ENCODE results near the gene OR2W3. TPM values are rescaled to one million over a fixed set of nuclear protein-coding genes. Genes with fewer than 3 reads are reported as not detected.
"Not testable (repeated sequence)": the region's sequence is repeated elsewhere in the genome, so short reads cannot be mapped to it uniquely, and the experiment has no call there.

Gene OR2W3
- total RNA-seq, 4 donors from 2014 or later, result 0.81 to 3.1 (median 1.2) TPM; not detected in 1

DNA sequence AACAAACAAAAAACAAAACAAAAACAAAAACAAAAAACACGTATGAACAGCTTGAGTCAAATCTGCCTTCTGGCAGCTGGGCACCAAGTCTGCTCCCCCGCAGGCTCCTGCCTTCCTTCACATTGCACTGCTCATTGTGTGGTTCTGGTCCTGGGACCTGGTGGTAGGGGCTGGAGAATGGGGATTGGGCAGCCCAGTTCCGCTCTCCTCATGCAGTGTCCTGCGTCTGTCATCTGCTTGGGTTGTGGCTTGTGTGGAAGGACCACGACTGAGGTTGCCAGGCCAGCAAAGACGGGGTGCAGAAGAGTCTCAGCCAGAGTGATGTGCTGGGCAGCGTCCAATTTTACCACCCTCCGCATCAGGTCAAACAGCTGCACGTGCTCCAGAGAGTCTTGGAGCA is 40.4 kb downstream of the OR2W3 start:
- Histone ChIP-seq H3K4me1 (no peaks in the 10 kb centered on the region), H3K4me3 (no peak overlapping the region), H3K36me3 (no peaks in the 10 kb centered on the region), H3K27ac (no peak overlapping the region), H3K27me3 (no peaks in the 10 kb centered on the region), H3K9me3 (no peaks in the 10 kb centered on the region)
- TF ChIP-seq POLR2AphosphoS5 (IDR thresholded peaks at IDR 0.05), result no peak
- TF ChIP-seq, protein P1, sequence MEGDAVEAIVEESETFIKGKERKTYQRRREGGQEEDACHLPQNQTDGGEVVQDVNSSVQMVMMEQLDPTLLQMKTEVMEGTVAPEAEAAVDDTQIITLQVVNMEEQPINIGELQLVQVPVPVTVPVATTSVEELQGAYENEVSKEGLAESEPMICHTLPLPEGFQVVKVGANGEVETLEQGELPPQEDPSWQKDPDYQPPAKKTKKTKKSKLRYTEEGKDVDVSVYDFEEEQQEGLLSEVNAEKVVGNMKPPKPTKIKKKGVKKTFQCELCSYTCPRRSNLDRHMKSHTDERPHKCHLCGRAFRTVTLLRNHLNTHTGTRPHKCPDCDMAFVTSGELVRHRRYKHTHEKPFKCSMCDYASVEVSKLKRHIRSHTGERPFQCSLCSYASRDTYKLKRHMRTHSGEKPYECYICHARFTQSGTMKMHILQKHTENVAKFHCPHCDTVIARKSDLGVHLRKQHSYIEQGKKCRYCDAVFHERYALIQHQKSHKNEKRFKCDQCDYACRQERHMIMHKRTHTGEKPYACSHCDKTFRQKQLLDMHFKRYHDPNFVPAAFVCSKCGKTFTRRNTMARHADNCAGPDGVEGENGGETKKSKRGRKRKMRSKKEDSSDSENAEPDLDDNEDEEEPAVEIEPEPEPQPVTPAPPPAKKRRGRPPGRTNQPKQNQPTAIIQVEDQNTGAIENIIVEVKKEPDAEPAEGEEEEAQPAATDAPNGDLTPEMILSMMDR (IDR thresholded peaks at IDR 0.05), result no peak
- no peak for TF ChIP-seq POLR2A (IDR thresholded peaks at IDR 0.05)
- TF ChIP-seq EP300 (IDR thresholded peaks at IDR 0.05), result no peak
- WGBS, result over 99% methylated on average over 9 of the region's 9 CpGs
- DNase-seq (ENCODE audit: low spot score in 2 of 2), result no peak

DNA sequence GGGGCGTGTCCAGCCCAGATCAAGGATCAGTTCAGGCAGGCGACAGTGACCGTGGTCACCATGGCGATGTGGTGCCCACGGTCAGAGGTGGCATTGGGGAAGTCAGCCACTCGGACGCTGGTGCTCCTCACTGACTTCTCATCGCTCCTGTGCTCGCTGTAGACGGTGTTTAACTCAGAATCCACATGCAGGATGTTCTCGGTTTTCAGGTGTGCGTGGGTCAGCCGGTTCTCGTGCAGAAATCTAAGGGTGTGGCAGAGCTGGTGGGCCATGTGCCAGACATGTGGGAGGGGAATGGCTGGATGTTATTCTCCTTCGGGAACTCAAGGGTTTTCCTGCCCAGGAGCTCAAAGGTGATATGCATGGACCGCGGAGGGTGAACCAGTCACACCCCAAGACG is 41.0 kb downstream of the OR2W3 start:
- H3K36me3 ChIP-seq, result no peaks in the 10 kb centered on the region
- 91% methylated on average over 18 of the region's 18 CpGs for WGBS
- no peaks in the 10 kb centered on the region for H3K9me3 ChIP-seq
- no peak overlapping the region for H3K4me3 ChIP-seq
- no peaks in the 10 kb centered on the region for H3K4me1 ChIP-seq
- no peak for TF ChIP-seq POLR2A (IDR thresholded peaks at IDR 0.05)
- TF ChIP-seq, protein P1 (IDR thresholded peaks at IDR 0.05), result no peak
- no peak for TF ChIP-seq POLR2AphosphoS5 (IDR thresholded peaks at IDR 0.05)
- TF ChIP-seq EP300 (IDR thresholded peaks at IDR 0.05), result no peak
- no peak overlapping the region for H3K27ac ChIP-seq
- no peak for DNase-seq (ENCODE audit: low spot score in 2 of 2)
- no peaks in the 10 kb centered on the region for H3K27me3 ChIP-seq

DNA sequence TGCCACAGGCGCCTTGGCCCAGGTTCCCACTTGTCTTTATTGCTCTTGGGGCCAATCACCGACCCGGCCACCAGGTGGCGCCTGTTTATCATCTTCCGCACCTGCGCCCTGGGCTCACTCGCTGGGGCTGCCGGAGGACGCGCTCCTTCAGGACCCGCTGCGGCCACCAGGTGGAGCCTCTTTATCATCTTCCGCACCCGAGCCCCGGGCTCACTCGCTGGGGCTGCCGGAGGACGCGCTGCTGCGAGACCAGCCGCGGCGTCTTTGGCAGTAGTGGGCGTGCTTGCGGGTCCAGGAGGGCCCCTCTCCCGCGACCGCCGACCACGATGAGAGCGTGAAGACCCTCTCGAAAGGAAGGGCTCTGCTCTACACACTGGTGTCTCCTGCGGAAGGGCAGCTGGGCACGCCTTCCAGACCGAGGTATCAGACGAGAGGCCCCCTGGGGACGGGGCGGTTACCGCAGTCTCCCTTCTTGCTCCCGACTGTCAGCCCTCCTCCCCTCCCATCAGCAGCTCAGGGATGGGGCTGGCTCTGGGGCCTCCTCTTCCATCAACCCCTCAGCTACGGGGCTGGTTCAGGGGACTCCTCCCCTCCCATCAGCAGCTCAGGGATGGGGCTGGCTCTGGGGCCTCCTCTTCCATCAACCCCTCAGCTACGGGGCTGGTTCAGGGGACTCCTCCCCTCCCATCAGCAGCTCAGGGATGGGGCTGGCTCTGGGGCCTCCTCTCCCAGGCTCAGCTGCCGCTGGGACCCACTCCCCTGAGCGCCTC is 41.8 kb downstream of the OR2W3 start:
- not testable (repeated sequence) for H3K36me3 ChIP-seq, H3K4me1 ChIP-seq, H3K27me3 ChIP-seq, H3K27ac ChIP-seq, H3K9me3 ChIP-seq
- peak overlapping the region; percentile 37 for H3K4me3 ChIP-seq
- TF ChIP-seq, protein P1 (IDR thresholded peaks at IDR 0.05), result peak in 1 of 2 donors; percentile 41
- 20% methylated on average over 21 of the region's 44 CpGs for WGBS
- DNase-seq (ENCODE audit: low spot score in 2 of 2), result peak in 1 of 2 donors; percentile 76

DNA sequence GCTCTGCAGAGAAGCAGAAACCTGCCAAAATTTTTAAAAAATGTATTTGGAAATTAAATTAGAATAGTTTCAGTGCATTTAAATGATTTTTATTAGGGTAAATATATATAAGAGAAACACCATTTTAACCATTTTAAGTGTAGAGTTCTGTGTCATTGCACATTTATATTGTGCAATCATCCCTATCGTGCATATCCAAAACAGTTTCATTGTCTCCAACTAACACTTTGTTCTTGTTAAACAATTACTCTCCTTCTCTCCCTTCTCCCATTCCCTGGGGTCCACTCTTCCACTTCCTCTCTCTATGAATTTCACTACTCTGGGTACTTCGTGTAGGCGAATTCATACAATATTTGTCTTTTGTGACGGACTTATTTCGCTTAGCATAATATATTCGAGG is 47.2 kb downstream of the OR2W3 start:
- no peak for DNase-seq (ENCODE audit: low spot score in 2 of 2)
- Histone ChIP-seq H3K36me3 (no peaks in the 10 kb centered on the region), H3K27me3 (no peaks in the 10 kb centered on the region), H3K27ac (no peak overlapping the region), H3K9me3 (no peaks in the 10 kb centered on the region), H3K4me3 (no peak overlapping the region), H3K4me1 (no peaks in the 10 kb centered on the region)
- TF ChIP-seq, protein P1 (IDR thresholded peaks at IDR 0.05), result no peak
- TF ChIP-seq EP300 (IDR thresholded peaks at IDR 0.05) (no peak), POLR2A (IDR thresholded peaks at IDR 0.05) (no peak), POLR2AphosphoS5 (IDR thresholded peaks at IDR 0.05) (no peak)
- 84% methylated on average over 6 of the region's 6 CpGs for WGBS

Other genes starting within 250 kb of the OR2W3 start
- gene OR13G1, start 215.8 kb upstream of the OR2W3 start, total RNA-seq, result not detected
- not detected for gene OR6F1, start 178.9 kb upstream of the OR2W3 start, total RNA-seq
- under 1 TPM in 1 of 4 donors, not detected in 3; 0.57 TPM for gene OR14K1, start 157.0 kb upstream of the OR2W3 start, total RNA-seq
- not detected for gene OR14A2, start 147.4 kb upstream of the OR2W3 start, total RNA-seq
- not detected for gene OR1C1, start 135.0 kb upstream of the OR2W3 start, total RNA-seq
- not detected for gene OR14A16, start 71.5 kb upstream of the OR2W3 start, total RNA-seq
- not detected for gene OR11L1, start 53.7 kb upstream of the OR2W3 start, total RNA-seq
- 1 to 10 TPM in 1 of 4 donors, under 1 TPM in 3; 0.59 to 7.9 (median 0.87) TPM for gene TRIM58, start 38.4 kb upstream of the OR2W3 start, total RNA-seq
- gene OR2T8, start 24.7 kb downstream of the OR2W3 start, total RNA-seq, result not detected
- gene OR2AJ1, start 29.3 kb downstream of the OR2W3 start, total RNA-seq, result not detected
- under 1 TPM in 1 of 4 donors, not detected in 3; 0.97 TPM for gene OR2L8, start 53.3 kb downstream of the OR2W3 start, total RNA-seq
- not detected for gene OR2AK2, start 69.6 kb downstream of the OR2W3 start, total RNA-seq
- not detected for gene OR2L5, start 118.1 kb downstream of the OR2W3 start, total RNA-seq
- not detected for gene OR2L2, start 134.5 kb downstream of the OR2W3 start, total RNA-seq
- gene OR2L3, start 151.2 kb downstream of the OR2W3 start, total RNA-seq, result not detected
- gene OR2L13, start 199.6 kb downstream of the OR2W3 start, total RNA-seq, result not detected
- not detected for gene OR2M5, start 249.6 kb downstream of the OR2W3 start, total RNA-seq